ENCODE results near the gene FAM168A.

Gene FAM168A

DNA sequence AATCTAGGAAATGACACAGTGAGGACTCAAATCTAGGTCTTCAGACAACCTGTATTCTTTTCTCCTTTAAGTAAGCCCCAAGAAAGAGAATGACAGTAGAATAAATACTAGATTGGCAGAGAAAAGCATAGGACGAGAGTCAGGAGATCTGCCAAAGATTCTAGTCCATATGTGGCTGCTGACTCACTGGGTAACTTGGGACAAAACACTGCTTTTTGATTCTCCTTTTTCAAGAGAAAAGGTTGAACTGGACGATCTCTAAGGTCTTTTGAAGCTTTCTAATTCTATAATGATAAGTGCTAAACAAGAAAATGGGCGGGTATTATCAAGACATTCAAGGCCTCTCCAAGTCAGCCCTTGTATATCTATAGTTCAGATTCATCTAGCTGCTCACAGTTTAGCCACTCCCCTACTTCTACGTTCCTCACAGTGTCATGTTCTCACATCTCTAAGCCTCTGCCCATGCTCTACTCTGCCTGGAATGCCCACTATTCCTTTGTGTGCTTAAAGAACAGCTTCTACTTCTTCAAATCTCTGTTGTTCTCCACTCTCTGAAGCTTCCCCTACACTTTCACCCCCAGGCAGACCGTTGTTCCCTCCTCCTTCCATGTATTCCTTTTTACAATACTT lies 168.7 kb downstream of the FAM168A start:
- no peak for DNase-seq (ENCODE audit: low read depth in 2 of 2)

DNA sequence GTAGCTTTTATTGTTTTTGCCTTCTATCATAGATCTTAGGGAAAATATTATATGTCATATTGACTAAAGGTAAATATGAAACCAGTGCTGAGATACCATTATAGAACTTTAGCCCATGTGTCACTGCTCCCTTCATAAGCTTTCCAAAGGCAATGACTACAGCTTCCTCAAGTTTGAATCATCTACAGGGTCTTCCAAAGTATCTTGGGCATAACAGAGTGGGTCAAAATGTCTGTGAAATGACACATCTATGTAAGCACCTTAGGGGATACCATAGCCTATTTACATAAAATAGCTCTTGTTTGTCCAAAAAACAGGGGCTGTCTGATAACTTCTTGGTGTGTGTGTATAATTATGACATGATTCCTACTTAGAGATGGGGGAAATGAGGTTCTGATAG lies 169.2 kb downstream of the FAM168A start:
- DNase-seq (ENCODE audit: low read depth in 2 of 2): no peak

DNA sequence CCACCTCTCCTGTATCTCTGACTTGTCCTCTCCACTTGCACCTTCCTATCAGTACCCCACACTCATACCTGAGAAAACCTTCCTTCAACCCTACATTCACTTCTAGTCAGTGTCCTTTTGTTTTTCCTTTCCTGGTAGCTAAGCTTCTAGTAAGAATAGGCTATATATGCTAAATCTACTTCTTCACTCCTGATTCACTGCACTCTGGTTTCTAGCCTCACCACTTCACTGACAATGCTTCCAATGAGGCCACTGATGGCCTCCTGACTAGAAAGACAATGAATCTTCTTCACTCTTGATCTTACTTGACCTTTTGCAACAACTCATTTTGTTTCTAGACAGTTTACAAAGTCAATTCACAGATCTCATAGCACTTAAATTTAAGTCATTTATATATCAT lies 169.7 kb downstream of the FAM168A start:
- DNase-seq (ENCODE audit: low read depth in 2 of 2): no peak

DNA sequence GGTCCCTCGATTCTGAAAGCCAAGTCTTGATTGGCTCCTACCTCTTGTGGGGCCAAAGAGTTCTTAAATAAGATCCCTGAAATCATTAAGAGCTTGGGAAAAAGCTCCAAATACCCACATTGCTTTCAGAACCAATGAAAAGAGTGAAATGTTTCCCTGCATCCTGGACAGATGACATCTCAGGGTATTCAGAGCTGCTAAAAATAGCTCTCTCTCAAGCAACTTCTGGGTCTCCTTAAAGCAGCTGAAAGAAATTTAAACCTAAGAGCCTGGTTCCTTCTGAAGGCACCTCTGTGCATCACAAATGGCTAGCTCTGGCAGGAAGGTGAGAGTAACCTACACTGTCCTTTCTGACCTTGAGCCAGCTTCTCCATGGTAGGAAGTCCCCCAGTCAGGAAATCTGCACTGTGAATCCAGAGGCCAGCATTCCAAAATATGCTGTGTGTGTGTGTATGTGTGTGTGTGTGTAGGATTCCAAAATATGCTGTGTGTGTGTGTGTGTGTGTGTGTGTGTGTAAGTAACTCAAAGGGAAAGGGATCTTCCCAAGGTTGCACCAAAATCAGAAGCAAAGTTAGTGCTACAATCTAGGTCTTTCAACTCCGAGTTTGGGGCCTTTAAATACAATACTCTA lies 171.6 kb downstream of the FAM168A start:
- DNase-seq (ENCODE audit: low read depth in 2 of 2): peak in 1 of 2 experiments; percentile 42

DNA sequence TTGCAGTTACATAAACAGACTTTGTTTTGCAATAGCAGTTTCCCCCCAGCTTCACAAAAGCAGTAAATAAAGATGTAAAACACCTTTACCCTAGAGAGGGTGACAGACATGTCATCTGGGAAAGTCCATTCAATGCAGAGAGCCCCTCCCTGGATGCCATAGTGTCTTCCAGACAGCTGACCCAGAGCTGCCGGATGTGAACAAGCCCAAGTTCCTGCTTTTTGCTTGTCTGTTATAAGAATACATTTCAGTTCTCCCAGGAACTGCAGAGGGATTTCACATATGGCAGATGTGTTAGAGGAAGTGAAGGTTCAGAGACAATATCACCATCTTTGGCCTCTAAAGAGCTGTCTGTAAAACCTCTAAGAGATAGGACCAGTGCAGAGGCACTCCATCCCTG lies 172.8 kb downstream of the FAM168A start:
- no peak for DNase-seq (ENCODE audit: low read depth in 2 of 2)

DNA sequence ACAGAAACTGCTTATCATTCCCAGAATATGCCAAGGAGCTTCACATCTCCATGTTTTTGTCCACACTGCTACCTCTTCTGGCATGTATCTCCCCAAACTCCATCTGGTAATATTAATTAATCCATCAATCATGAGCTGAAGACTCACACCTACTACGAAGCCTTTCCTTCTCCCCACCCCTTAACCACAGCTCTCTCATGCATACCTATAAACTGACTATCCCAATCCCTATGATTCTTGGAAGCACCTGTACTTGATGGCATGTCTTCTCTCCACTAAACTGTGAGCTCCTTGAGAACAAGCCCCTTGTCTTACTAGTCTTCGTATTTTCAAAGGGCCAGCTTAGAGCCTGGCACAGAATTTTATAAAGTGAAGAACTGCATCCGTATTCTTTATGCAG lies 174.4 kb downstream of the FAM168A start:
- DNase-seq (ENCODE audit: low read depth in 2 of 2): no peak

DNA sequence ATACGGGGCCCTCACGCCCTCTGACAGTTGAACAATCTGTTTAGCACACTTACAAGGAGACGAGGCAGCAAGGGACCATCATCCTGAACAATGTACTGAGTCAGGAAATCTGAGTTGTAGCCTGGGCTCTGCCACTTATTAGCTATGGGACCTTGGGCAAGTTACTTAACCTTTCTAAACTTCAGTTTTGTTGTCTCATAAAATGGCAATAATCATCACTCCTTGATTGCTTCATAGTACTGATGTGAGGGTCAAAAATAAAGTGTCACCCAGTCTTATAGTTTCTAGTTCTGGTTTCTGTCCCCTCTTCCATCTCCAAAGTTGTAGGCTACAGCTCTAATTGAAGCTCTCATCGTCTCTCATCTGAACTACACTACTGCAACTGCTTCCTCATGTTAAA lies 175.0 kb downstream of the FAM168A start:
- no peak for DNase-seq (ENCODE audit: low read depth in 2 of 2)

DNA sequence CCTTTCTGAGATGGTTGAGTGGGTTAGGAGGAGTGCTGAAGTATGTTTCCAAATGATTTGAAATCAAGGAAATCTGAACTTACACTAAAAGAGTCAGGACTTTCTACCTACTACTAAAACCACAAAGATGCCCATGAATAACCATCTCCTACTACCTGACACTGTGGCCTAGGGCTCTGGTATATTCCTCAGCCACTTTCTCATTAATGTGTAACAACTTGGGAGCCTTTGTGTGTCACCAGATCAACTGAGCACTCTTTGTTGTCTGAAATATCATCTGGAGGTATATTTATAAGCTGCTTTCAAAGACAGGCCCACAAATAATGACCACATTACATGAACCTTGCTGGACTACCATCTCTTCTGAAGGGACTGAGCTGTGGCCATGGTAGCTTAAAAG lies 177.8 kb downstream of the FAM168A start:
- no peak for DNase-seq (ENCODE audit: low read depth in 2 of 2)

DNA sequence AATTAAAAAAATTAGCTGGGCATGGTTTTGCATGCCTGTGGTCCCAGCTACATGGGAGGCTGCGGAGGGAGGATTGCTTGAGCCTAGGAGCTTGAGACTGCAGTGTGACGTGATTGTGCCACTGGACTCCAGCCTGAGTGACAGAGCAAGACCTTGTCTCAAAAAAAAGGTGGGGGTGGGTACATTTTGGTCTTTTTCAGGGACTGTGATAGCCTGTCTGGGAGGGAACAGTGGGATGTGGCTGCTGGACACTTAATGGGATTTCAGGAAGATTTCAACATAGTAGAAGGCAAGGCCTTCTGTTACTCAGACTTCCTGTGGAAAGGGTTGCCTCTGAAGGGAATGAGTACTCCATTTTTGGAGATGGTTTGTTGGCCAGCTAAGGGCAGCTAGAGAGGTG lies 181.1 kb downstream of the FAM168A start:
- DNase-seq (ENCODE audit: low read depth in 2 of 2): no peak

DNA sequence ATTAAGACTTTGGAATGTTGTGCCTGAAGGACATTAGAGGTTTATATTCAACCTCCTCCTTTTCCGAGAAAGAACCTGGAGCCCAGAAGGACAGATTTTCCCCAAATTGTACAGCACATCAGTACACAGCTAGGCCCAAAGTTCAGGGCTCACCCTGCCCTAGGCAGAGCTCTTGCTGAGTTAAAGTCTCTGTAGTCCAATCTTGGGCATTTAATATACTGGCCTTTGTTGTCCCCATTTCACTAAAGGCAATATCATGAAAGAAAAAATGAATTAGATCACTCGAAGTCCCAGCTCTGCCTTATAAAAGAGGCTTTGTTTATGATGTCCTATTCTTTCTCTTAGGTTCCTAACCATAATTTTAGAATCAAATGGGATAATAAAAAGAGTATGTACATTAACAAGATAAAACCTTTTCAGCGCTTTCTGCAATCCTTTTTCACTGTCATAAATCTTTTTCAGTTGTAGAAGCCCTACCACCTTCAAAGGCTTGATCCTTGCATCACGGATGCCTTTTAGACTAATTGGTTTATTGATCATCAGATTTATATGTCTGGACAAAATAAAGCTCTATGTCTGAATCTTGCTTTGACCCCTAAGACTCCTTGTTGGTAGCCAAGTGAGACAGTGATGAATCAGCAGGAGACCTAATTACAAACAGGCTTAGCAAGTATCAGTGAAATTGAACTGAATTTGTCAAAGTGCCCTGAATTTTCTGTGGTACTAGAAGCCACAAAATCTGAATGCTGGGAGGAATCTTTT lies 181.9 kb downstream of the FAM168A start:
- DNase-seq (ENCODE audit: low read depth in 2 of 2): peak; percentile 73 to 74

DNA sequence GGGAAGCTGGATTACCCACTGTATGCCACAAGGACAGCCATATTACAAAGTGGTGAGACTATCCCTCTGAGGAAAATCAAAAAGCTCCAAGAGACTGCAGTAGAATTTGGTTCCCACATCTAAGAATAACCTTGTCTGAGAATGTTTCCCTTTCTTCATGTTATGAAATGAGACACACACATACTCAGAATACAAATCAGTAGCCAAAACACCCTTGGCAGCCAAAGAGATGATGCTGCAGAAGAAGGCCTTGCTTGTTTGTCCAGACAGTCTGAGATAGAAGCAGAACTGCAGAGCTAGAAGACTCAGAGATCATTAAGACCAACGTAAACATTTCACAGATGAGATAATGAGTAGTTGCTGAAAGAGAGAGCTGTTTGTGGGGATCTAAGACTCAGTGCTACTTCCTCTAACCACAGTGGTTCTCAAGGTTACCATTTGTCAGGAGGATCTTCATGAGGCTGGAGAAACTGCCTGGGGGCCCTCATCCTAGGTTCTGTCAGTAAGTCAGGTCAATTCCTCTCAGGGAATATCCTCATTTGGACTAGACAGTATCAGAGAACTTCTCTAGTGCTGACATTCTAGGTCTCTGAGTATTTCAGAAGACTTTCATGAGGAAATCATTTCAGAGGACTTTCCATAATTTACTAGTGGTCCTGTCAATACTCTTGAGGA lies 182.8 kb downstream of the FAM168A start:
- peak; percentile 51 for DNase-seq (ENCODE audit: low read depth in 2 of 2)

DNA sequence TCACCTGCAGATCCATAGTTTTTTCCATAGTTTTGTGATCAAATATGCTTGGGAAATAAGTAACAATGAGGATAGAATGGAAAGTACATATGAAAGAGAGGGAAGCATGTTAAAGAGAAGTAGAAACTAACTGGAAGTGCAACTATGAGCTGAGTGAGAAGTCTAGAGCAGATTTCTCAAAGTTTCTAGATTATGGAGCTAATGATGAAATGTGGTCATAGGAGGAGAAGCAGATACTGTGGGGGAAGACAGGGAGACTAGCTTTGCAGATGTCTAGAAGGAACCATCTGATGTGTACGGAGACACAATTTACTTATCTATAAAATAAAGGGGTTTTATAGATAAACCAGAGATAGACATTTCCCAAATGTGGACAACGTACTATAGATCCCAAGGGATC lies 184.7 kb downstream of the FAM168A start:
- no peak for DNase-seq (ENCODE audit: low read depth in 2 of 2)

DNA sequence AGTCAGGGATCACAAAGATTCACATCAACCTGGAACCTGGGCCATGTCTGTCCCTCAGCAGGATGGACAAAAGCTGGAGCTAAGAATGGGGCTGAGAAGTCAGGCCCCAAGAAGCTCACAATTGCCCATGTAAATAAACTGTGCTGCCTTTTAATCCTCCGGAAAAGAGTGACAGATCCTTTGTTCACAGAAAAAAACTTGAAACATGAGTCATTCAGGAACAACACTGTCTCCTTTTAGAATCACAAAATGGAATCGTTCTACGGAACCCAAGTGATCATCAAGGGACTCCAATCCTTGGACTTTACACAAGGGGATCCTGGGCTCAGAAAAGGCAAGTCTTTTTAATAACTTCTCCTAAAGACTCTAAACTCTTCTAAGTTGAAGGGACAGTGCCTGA lies 185.6 kb downstream of the FAM168A start:
- no peak for DNase-seq (ENCODE audit: low read depth in 2 of 2)

DNA sequence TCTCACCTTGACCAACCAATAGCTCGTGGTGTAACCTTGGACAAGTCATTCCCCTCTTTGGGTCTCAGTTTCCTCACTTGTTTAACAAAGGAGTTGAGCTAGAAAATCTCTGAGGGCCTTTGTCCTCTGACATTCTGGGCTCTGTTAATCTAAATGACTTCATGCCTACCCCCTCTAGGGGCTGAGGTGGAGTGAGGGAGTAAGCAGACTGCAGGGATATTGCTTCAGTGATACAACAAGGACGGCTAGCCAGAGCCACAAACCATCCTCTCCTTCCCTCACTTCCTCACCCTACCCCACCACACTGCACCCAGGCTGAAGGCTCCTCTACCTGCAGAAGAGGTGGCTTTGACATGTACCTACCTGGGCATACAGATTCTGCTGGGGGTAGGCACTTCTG lies 186.9 kb downstream of the FAM168A start:
- no peak for DNase-seq (ENCODE audit: low read depth in 2 of 2)

DNA sequence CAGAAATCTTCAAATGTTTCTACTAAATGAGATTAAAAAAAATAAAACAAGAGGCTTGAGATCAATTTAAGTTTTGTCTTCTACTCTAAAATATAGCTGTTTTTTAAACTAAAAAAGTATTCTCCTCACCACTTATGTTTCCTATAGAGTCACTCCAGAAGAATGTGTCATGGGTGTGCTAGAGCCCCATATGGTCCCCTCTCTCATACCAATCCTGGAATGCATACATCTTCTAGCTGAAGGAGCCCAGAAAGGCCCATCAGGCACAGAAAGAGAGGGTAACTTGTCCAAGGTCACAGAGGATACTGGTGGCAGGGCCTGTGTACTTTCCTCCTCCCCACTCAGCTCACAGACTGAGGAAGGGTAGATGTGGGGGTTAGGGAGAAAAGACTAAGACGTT lies 187.3 kb downstream of the FAM168A start:
- no peak for DNase-seq (ENCODE audit: low read depth in 2 of 2)

DNA sequence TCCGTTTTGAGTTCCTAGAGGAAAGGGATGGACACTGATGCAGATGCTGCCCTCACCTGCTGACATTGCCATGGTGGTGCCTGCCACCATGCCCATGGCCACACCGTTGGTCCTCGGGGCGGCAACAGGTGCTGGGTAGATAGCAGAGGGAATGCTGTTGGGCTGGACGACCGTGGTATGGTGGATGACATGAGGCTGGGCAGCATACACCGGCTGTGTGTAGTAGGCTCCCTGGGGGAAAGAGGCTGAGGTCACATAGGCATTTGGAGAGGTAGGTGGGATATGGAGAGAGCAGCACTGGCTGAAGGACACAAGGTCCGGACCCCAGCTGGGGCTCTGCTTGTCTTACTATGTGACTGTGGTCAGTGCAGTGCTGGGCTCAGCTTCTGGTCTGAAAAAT lies 188.5 kb downstream of the FAM168A start:
- no peak for DNase-seq (ENCODE audit: low read depth in 2 of 2)

DNA sequence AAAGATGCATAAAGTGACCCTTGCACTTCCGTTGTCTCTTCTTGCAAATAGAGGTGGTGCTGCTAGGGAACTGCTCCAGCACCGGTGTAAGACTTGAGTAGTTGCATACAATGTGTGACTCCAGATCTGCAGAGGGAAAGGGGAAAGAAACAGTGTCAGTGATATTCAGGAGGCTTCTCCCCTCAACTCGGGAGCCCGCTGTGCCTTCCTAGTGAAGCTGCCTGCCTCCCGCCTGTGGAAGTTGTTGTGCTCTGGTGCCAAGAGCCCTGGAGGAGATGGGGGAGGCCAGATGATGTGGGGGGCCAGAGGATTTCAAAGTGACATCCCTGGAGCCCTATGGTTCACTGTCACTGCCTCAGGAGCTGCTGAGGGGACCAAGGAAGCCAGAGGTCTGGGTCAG lies 191.3 kb downstream of the FAM168A start:
- no peak for DNase-seq (ENCODE audit: low read depth in 2 of 2)

DNA sequence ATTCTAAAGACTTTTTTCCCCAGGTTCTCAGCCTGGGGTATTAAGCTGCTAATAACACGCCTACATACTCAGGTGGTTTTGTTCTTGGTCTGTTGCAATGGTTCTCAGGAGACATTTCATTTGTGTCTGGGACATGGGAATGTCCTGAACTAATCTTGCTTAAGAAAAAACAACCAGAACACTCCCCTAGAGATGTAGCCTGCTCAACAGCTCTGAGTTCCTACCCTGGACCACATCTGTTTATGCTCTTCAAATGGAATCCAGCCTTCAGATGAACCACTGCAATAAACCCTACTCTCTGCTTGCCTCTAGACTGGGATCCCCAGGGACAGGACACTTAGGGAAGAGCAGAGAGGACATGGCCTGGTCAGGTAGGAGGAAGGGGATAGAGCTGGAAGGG lies 191.8 kb downstream of the FAM168A start:
- no peak for DNase-seq (ENCODE audit: low read depth in 2 of 2)

DNA sequence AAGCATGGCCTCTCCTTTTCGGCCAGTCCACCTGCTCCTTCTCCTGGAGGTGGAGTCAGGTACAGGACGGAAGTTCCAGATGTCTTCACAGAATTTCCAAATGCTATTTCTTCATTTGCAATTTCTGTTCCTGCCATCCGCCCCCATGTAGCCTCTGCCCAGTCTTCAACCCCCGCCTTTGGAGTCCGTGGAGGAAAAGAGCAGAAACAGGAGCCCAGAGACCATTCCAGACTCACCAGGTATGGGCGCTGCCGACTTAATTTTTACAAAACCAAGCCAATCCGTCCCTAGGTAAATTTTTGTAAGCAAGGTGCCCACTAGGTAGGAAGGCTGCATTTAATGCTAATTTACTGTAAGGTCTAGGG lies 192.8 kb downstream of the FAM168A start:
- DNase-seq (ENCODE audit: low read depth in 2 of 2): no peak

DNA sequence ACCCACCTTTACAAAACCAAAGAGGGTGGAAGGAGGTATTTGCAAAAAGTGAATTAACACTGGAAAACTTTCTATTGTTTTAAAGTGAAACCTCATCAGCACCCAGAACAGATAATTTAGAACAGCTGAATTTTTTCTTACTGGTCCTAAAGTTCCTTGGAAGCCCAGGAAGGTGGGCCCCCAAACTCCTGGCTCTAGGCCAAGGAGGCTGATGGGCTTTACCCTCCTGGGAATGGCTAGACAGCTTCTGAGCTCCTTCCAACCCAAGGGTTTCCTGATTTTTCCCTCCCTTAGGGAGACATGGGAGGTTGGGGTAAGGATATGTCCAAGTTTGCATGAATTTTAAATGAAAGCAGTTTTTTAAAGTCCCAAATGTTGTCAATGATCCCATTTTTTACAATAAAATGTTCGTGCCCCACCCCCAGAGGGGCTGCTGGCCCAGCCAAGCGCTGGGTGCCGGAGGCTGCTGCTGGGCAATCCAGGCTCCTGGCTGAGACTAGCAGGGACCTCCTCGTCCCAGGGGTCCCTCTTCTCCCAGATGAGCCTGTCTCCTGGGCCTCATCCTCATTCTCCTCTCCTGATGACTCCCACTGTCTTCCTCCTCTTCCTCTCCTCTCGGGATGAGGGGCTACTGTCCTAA lies 193.3 kb downstream of the FAM168A start:
- no peak for DNase-seq (ENCODE audit: low read depth in 2 of 2)

DNA sequence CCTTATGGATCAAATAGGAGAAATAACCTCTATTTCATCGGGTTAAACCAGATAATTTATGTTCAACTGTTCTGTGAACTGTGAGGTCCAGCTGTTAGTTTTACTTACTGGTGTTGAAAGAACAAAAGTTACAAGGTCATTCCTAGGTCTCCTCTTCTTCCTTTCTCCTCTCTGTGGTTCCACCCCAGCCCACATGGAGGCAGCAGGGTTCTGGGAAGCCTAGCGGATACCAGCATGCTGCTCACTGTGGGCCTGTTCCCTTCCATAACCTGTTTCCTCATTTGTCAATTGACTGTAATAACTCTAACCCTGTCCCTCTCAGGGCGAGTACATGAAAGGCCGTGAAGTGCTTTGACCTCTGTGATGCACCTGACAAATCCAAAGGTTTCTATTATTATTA lies 193.9 kb downstream of the FAM168A start:
- DNase-seq (ENCODE audit: low read depth in 2 of 2): no peak

DNA sequence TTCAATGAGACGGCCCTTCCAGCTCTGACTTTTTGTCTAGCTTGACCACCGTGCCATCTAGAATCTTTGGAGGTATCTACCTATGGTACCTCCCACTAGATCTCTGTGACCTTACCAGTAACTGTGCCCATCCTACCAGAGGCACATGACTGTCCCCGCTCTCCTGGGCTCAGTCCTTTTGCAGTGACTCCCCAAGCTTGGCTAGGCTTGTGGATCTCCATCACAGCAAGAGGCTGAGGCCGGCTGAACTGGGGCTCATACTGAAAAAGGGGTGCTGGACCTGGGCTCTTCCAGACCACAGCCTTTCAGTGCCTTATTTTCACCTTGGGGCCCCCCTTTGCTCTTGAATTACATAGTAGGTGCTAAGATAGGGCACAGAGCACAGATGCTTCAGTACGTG lies 194.4 kb downstream of the FAM168A start:
- no peak for DNase-seq (ENCODE audit: low read depth in 2 of 2)

Measured in fibroblast of skin of left quadriceps (primary cell).